ENCODE measurements around the gene ZBTB42.

GRCh38 chr14:104808456-104808855 is 7.6 kb downstream of the ZBTB42 start:
- no peak for TF ChIP-seq POLR2A (IDR thresholded peaks at IDR 0.05)
- no peak for TF ChIP-seq CTCF (IDR thresholded peaks at IDR 0.05)
- no peak for TF ChIP-seq POLR2AphosphoS5 (IDR thresholded peaks at IDR 0.05)
